HCT116 (cell line): ENCODE results near the gene TIRAP. TPM values are rescaled to one million over a fixed set of nuclear protein-coding genes. Genes with fewer than 3 reads are reported as not detected.
A peak's percentile ranks its signal among the peaks of the same experiment; 100 is the strongest.

ENCODE experiments used
- ATAC-seq: fragments of 200-7000 bp; cut with Tn5 transposase; 2 replicates; pipeline ENCODE4 v1.9.1; 2020; ENCODE audit warnings: mild to moderate bottlenecking, moderate library complexity
- BruUV-seq: library from RNA; stranded (reverse); fragments of 400-500 nt; replicated peaks from 2 replicates; lab custom pipeline; 2021; lab: Mats Ljungman, UMichigan
- CTCF ChIA-PET: fragments of 300-600 bp; sonication (Branson Sonifier 250); formaldehyde crosslinking; loops from one replicate; lab custom pipeline; 2021; ENCODE audit warnings: antibody characterized with exemption; lab: Charles Lee
- POLR2A ChIA-PET: fragments of 300-600, 350-600 bp; sonication (Branson Sonifier 250); formaldehyde crosslinking; loops from one replicate; lab custom pipeline; 2021; ENCODE audit warnings: antibody characterized with exemption; lab: Charles Lee
- RAD21 ChIA-PET, 2 experiments: fragments of 300-600 bp; sonication (Branson Sonifier 250); formaldehyde crosslinking; loops; one replicate each; lab custom pipeline; 2023; ENCODE audit warnings: low total read pairs in 2 of 2; ENCODE audit not compliant: uncharacterized antibody in 2 of 2, unreplicated experiment in 2 of 2, low non-redundant PET in 1 of 2; lab: Charles Lee
- DNase-seq: peaks from one replicate; pipeline ENCODE4 v3.0.0-alpha.2; 2010; ENCODE audit warnings: low read depth, low spot score
- H2AFZ ChIP-seq: fragments of 200-600 bp; shearing (Covaris generic), sonication (generic); 2 replicates; pipeline ENCODE4 v1.6.1; 2017; ENCODE audit warnings: low read depth, mixed run types, mixed read lengths, antibody characterized with exemption, low read length; ENCODE audit not compliant: poor library complexity, severe bottlenecking
- H3K27ac ChIP-seq: 2 replicates; pipeline ENCODE4 v1.5.1; 2012; ENCODE audit warnings: low read depth, low read length
- H3K27me3 ChIP-seq: fragments of 200-600 bp; sonication (generic); 2 replicates; pipeline ENCODE4 v1.6.1; 2016; ENCODE audit warnings: mixed run types, low read length, mixed read lengths; ENCODE audit not compliant: insufficient read depth
- H3K36me3 ChIP-seq, 2 experiments: fragments of 200-500 bp in 1 of 2; fragments of 200-600 bp in 1 of 2; sonication (Bioruptor generic) in 1 of 2; sonication (generic) in 1 of 2; 2 replicates each; pipeline versions ENCODE4 v1.5.1 to v1.6.1; 2014 to 2016; ENCODE audit warnings: low read length in 2 of 2, inconsistent platforms in 1 of 2, mixed read lengths in 1 of 2, mixed run types in 1 of 2; ENCODE audit not compliant: insufficient read depth in 2 of 2, control insufficient read depth in 1 of 2
- H3K4me1 ChIP-seq, 2 experiments: fragments of 200-600 bp in 1 of 2; sonication (generic) in 1 of 2; 2 replicates each; pipeline versions ENCODE4 v1.5.1 to v1.6.1; 2012 to 2017; ENCODE audit warnings: low read length in 2 of 2, inconsistent platforms in 1 of 2, mild to moderate bottlenecking in 1 of 2, mixed read lengths in 1 of 2, mixed run types in 1 of 2, moderate library complexity in 1 of 2; ENCODE audit not compliant: insufficient read depth in 2 of 2, control insufficient read depth in 1 of 2
- H3K4me2 ChIP-seq: fragments of 200-600 bp; sonication (generic); 2 replicates; pipeline ENCODE4 v1.6.1; 2017; ENCODE audit warnings: mixed run types, low read length, mixed read lengths
- H3K4me3 ChIP-seq, 2 experiments: fragments of 200-600 bp in 1 of 2; sonication (generic) in 1 of 2; replicated peaks in 1 of 2; 2 replicates each; pipeline ENCODE4 v1.5.1; 2011 to 2016; ENCODE audit warnings: low read length in 2 of 2, control low read depth in 1 of 2, low read depth in 1 of 2, mild to moderate bottlenecking in 1 of 2, mixed read lengths in 1 of 2, mixed run types in 1 of 2
- H3K79me2 ChIP-seq: fragments of 200-600 bp; sonication (generic); 2 replicates; pipeline ENCODE4 v1.6.1; 2017; ENCODE audit warnings: mild to moderate bottlenecking, mixed run types, low read length, moderate library complexity, mixed read lengths; ENCODE audit not compliant: insufficient read depth
- H3K9ac ChIP-seq: fragments of 200-600 bp; sonication (generic); 2 replicates; pipeline ENCODE4 v1.6.1; 2016; ENCODE audit warnings: low read length, mixed read lengths
- H3K9me2 ChIP-seq: fragments of 200-600 bp; sonication (generic), shearing (Covaris generic); 2 replicates; pipeline ENCODE4 v1.6.1; 2017; ENCODE audit warnings: mixed run types, mild to moderate bottlenecking, moderate library complexity; ENCODE audit not compliant: insufficient read depth
- H3K9me3 ChIP-seq, 2 experiments: fragments of 200-500 bp in 1 of 2; fragments of 200-600 bp in 1 of 2; sonication (Bioruptor generic) in 1 of 2; sonication (generic) in 1 of 2; 2 replicates each; pipeline ENCODE4 v1.6.1; 2014 to 2017; ENCODE audit warnings: low read length in 2 of 2, mixed read lengths in 2 of 2, inconsistent platforms in 1 of 2, low read depth in 1 of 2, mild to moderate bottlenecking in 1 of 2, mixed run types in 1 of 2, moderate library complexity in 1 of 2; ENCODE audit not compliant: control insufficient read depth in 1 of 2, insufficient read depth in 1 of 2
- H4K20me1 ChIP-seq: fragments of 200-600 bp; sonication (generic), shearing (Covaris generic); 2 replicates; pipeline ENCODE4 v1.6.1; 2017; ENCODE audit warnings: mixed run types, mild to moderate bottlenecking, moderate library complexity; ENCODE audit not compliant: insufficient read depth
- CEBPB ChIP-seq: IDR thresholded peaks from 2 replicates; pipeline ENCODE4 v1.6.1; 2012; ENCODE audit warnings: low read depth
- FOSL1 ChIP-seq: IDR thresholded peaks from 2 replicates; pipeline ENCODE4 v1.6.1; 2012; ENCODE audit warnings: low read depth
- JUND ChIP-seq: IDR thresholded peaks from 2 replicates; pipeline ENCODE4 v1.6.1; 2012
- TCF7L2 ChIP-seq: IDR thresholded peaks from 2 replicates; pipeline ENCODE4 v1.7.0; 2011; ENCODE audit warnings: borderline replicate concordance, inconsistent platforms; ENCODE audit not compliant: insufficient read depth, insufficient read length; ENCODE audit errors: extremely low read depth
- ZFX ChIP-seq: fragments of 450-650 bp; IDR thresholded peaks from 2 replicates; pipeline ENCODE4 v1.6.1; 2017
- ZNF274 ChIP-seq: fragments of 200-500 bp; sonication (Bioruptor generic); IDR thresholded peaks from 2 replicates; pipeline ENCODE4 v1.6.1; 2014; ENCODE audit warnings: mild to moderate bottlenecking, low read depth, low read length, inconsistent platforms
- intact Hi-C: fragments of 100-400 bp; cut with micrococcal nuclease; formaldehyde crosslinking; loops from 2 replicates; pipeline ENCODE4 v1.10.0; 2022
- total RNA-seq: library from RNA; stranded (reverse); gene quantifications from one replicate; pipeline ENCODE4 v1.2.1, GENCODE V29; 2021; ENCODE audit not compliant: unreplicated experiment
- TF ChIP-seq, protein P1 (sequence below): IDR thresholded peaks from 2 replicates; pipeline ENCODE4 v1.6.1; 2011; ENCODE audit warnings: mild to moderate bottlenecking, low read length, moderate library complexity; ENCODE audit not compliant: insufficient replicate concordance; ENCODE audit errors: extremely low read depth
- TF ChIP-seq, protein P2 (sequence below): IDR thresholded peaks from 2 replicates; pipeline ENCODE4 v1.6.1; 2012

Gene TIRAP
- total RNA-seq, 1 experiment from 2014 or later: 10.8 TPM

GRCh38 chr11:126282361-126282735 lies 545 bp upstream of the TIRAP start (continued):
- TF ChIP-seq, protein P1, sequence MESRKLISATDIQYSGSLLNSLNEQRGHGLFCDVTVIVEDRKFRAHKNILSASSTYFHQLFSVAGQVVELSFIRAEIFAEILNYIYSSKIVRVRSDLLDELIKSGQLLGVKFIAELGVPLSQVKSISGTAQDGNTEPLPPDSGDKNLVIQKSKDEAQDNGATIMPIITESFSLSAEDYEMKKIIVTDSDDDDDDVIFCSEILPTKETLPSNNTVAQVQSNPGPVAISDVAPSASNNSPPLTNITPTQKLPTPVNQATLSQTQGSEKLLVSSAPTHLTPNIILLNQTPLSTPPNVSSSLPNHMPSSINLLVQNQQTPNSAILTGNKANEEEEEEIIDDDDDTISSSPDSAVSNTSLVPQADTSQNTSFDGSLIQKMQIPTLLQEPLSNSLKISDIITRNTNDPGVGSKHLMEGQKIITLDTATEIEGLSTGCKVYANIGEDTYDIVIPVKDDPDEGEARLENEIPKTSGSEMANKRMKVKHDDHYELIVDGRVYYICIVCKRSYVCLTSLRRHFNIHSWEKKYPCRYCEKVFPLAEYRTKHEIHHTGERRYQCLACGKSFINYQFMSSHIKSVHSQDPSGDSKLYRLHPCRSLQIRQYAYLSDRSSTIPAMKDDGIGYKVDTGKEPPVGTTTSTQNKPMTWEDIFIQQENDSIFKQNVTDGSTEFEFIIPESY: no peak
- no peak for TF ChIP-seq CEBPB
- TF ChIP-seq ZNF274: no peak
- TF ChIP-seq ZFX: no peak
- TF ChIP-seq JUND: no peak

- Histone ChIP-seq H3K4me3 (no peak overlapping the region), H3K9ac (no peak overlapping the region), H4K20me1 (no peaks in the 10 kb centered on the region), H3K4me1 (peaks cover 11 to 26% of the 10 kb centered on the region in 2 experiments; a peak in 3 of 4 replicates), H3K9me3 (no peaks in the 10 kb centered on the region)
- POLR2A ChIA-PET: no interaction called here
- TF ChIP-seq FOSL1: peak; percentile 43
- peak; percentile 57 for TF ChIP-seq TCF7L2
- TF ChIP-seq, protein P2, sequence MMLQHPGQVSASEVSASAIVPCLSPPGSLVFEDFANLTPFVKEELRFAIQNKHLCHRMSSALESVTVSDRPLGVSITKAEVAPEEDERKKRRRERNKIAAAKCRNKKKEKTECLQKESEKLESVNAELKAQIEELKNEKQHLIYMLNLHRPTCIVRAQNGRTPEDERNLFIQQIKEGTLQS: no peak
- TF ChIP-seq, all 23 proteins: peak for 2
- no peaks in the 10 kb centered on the region for H3K27me3 ChIP-seq
- ATAC-seq (no peak), DNase-seq (no peak)
- H3K36me3 ChIP-seq: no peaks in the 10 kb centered on the region
- no peak overlapping the region for H3K27ac ChIP-seq
- H2AFZ ChIP-seq: no peak overlapping the region
- no peaks in the 10 kb centered on the region for H3K9me2 ChIP-seq
- no TSS peak for BruUV-seq
- intact Hi-C loops: no loop called here
- RAD21 ChIA-PET: no interaction called here
- CTCF ChIA-PET: no interaction called here
- H3K4me2 ChIP-seq: peak overlapping the region; percentile 79
- H3K79me2 ChIP-seq: peaks cover 11% of the 10 kb centered on the region; the same call in 1 of the 2 replicates
Observed at GRCh38 chr11:126284829-126285228, 1.9 kb downstream of the TIRAP start.
